Subcutaneous adipose tissue (tissue), 4 donors: ENCODE measurements around the gene NFATC3. TPM values are rescaled to one million over a fixed set of nuclear protein-coding genes. Genes with fewer than 3 reads are reported as not detected.

ENCODE experiments used
- CTCF ChIP-seq: fragments of 450-650 bp; IDR thresholded peaks from one replicate; pipeline ENCODE4 v1.5.1; 2016; ENCODE audit warnings: low read depth, mild to moderate bottlenecking, control low read depth, antibody characterized with exemption, moderate library complexity
- total RNA-seq, 4 donors: library from RNA; depleted of rRNA; stranded (reverse); fragments of >200 nt; gene quantifications; one replicate each; pipeline ENCODE4 v1.1.0, GENCODE V29; 2016

NFATC3 gene
- total RNA-seq, 4 donors from 2014 or later, result 39.9 to 47.6 (median 45.5) TPM

GRCh38 chr16:68079626-68080344 lies 5.4 kb upstream of the NFATC3 start:
- no peak for TF ChIP-seq CTCF

GRCh38 chr16:68081861-68082628 lies 3.1 kb upstream of the NFATC3 start:
- no peak for TF ChIP-seq CTCF

GRCh38 chr16:68082629-68083238 lies 2.4 kb upstream of the NFATC3 start:
- no peak for TF ChIP-seq CTCF

- TF ChIP-seq CTCF, result no peak
Measured at GRCh38 chr16:68083239-68083781, 1.9 kb upstream of the NFATC3 start.

- TF ChIP-seq CTCF, result no peak
Measured at GRCh38 chr16:68083861-68084503, 1.2 kb upstream of the NFATC3 start.

GRCh38 chr16:68084504-68085258 lies 489 bp upstream of the NFATC3 start:
- no peak for TF ChIP-seq CTCF
